GM18861 (cell line): Measurements from ENCODE around the gene DPP4.

Source experiments
- ATAC-seq: cut with Tn5 transposase; IDR thresholded peaks from one replicate; pipeline ENCODE4 v1.9.1; 2021; ENCODE audit not compliant: unreplicated experiment

The DPP4 gene

DNA sequence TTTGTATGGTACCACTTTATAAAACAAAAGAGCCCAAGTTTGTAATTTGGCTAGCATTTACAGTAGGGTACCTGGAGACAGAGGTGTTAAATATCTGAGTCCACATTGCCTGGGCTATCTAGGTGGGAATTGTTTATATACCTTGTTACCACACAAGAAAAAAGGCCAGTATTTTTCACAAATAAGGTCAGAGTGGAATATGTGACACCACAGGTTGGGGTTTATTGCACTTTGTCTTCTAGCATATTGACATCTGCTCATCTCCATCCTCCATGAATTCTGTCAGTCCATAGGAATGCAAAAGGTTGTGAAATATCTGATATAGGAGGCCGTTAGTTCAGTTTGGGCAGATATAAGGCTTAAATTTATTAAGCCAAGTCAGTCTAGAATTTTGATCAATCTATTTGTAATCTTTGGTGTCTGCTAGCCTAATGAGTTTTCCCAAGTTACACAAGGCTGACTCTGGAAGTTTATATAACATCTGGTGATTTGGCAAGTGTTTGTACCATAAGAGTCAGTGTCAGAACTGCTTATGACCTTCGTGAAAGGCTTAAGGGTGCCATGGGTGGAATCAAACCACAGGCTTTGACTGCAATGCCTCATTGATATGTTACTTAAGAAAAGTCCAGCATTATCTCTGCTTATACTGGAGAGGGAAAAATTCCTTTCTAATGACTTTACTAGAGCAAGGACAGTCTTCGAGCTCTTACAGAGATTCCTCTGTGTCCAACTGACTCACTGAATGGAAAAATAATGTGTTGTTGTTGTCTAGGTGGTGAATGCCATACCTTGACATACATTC lies 11.3 kb upstream of the DPP4 start:
- ATAC-seq = no peak

DNA sequence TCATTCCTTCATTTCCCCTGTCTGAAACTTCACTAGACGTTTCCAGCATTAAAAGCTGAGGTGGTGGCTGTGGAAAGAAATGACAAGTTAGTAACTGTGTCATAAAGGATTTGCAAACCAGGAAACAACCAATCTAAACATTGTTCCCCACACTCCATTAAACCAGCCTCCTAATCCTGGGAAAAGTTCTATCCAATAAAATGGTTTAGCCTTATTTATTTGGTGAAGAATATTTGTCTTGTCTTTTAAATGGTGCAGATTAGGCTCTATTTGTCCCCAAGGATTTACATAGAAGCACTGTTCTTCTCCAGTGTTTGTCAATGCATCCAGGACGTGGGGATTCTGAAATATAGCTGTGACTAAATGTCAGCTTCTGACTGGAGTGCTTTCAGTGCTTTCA lies 10.5 kb upstream of the DPP4 start:
- ATAC-seq = no peak

DNA sequence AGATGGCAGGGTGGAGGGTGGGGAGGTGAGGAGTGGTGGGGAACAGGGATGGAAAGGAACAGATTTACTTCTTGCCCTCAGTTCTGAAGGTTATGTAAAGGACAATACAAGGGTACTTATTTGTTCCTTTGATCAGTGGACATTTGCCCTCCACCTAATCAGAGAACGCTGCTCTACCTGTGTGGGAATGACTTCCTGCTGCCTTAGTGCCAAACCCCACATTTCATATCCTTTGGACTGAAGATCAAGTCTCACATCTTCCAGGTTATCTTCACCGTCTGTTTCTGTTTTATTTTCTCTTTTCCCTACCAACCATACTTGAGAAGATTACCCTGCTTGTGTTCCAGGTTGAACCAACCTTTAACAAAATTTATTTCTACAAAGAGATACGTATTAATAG lies 8.7 kb upstream of the DPP4 start:
- no peak for ATAC-seq

DNA sequence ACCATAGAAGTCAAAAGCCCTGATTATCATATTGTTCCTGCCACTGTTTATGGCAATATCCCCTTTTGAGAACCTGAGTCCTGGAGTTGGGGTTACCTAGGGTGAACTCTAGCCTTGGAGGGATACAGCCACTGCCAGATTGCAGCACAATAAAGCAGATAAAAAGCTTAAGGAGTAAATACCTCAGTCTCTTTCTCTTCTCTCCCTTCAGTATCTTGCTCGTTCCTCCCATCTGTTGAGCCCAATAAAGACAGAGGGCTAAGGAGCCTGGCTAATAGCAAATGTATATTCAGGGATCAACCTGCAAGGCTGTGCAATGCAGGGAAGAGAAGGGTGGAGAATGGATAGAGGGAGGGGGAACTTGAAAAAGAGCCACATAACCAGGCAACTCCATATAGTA lies 8.0 kb upstream of the DPP4 start:
- ATAC-seq = no peak

DNA sequence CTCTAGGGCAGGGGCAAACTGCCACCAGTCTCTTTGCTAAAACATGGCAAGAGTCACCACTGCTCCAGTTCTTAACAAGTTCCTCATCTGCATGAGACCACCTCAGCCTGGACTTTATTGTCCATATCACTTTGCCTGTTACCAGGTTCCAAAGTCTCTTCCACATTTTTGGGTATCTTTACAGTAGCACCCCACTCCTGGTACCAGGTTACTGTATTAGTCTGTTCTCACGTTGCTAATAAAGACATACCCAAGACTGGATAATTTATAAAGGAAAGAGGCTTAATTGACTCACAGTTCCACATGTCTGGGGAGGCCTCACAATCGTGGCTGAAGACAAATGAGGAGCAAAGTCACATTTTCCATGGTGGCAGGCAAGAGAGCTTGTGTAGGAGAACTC lies 5.5 kb upstream of the DPP4 start:
- no peak for ATAC-seq

DNA sequence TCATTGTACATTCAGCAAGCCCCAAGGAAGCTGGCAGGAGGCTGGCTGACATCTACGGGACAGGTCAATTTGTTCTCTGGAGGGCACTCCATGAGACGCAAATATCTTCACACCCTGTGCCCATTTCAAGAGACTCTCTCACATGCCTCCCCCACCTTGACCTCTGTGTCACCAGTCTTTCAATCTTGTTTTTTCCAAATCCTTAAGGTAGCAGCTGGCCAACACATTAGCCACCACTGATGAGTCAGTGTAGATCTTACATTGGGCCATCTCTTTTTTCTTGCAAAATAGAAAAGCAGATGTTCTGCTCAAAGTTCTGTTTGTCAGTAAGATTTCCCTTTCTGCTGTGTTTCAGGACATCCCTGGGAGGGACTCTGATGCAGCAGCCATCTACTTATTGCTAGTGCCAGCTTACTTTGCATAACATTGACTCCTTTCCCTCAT lies 1.7 kb upstream of the DPP4 start:
- ATAC-seq = no peak

DNA sequence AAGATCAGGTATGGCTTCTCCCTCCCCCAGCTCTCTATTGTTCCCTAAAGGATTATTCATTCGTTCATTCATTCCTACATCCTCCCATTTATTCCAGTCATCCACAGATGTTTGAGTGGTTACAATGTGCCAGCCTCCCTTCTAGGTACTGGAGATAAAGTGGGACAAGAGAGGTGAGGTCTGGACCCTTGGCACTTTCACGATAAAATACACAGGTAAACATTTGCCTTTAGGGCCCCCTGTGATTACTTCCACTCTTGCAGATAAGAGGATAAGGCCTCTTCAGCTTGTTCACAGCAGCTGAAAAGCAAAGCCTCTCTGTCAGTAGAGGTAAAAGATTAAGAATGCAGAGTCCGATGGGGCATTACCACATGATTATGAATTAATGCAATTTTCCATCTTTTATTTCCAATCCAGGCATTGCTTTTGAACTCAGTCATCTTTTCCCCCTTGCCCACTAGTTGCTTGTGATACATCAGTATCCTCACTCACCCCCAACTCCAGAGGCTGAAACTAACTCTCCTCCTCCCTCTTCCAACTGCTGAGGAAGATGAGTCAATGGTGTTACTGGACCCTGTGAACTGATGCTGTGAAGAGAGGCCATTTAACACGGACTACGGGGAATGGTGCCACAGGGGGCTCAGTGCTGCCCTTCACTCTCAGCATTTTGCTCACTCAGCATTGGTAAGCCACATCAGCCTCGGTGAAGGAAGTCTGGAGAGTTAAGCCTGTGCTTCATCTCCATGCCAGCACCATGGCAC lies 1.1 kb upstream of the DPP4 start:
- no peak for ATAC-seq

DNA sequence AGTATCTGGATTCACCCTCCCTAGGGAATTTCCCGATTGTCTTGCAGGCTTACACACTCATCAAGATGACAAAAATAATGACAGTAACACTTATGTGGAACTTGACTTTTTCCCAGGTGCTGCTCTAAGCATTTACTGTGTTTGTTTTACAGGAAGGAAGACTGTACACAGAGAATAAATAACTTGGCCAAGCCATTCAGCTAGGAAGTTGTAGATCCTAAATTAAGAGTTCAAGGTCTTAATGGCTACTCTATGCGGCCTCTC lies 549 bp upstream of the DPP4 start:
- ATAC-seq = no peak

DNA sequence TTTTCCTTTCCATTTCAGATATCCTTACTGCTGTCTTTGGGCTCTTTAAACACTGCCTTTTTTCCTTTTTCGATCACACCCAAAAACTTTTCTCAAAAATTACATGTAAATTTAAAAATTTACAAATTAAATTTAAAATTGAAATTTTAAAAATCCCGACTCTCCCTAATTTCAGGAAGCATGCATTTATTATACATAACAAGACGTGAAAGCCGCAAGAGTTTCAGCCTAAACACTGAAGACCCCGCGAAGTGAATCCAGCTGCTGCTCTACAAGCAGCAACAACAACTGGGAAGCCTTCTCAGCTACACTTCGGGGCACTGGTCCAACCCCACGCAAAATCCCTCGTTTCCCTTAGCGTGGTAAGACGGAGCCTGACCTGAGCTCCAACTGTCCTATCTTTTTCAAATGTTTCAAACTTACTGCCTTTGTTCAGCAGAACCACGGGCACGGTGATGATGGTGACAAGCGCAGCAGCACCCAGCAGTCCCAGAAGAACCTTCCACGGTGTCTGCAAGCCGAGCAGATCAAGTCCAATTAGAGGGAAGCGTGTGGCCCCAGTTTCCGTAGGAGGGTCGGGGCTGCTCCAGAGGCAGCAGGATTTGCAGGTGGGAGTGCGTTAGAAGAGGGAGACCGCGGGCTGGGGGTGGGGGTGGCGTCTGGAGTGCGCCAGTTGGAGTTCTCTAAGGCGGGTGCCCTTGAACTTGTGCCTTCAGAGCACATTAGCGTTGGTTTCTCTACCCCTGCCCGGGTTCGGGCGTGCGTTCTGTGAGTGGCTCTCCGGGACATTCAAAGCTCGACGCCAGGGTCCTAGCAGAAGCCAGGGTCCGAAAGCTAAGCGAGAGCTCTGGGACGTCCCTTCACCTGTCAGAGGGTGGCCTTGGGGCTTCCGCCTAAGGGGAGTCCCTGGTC lies 783 bp downstream of the DPP4 start:
- no peak for ATAC-seq

DNA sequence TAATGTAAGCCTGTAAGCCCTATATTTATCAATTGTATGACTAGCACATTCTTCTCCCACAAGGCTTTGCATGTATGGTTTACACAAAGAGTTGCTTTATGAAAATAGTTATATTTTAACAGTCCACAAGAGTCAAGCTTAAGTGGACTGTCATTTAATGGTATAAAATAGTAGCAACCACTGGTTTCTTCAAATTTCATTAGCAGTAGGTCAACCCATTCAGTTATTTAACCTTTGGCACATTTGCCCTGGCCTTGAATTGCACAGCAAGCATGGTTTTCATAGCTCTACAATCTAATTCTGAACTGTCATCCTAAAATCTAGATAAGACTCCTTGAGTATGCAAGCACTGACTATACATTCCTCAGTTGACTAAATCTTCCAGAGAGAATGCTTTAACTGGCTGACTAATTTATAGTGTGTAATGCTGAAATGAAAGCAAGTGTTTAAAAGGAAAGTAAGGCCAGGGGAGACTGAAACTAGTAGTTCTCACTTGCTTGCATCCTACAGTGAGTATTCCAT lies 1.8 kb downstream of the DPP4 start:
- ATAC-seq = peak; percentile 57

DNA sequence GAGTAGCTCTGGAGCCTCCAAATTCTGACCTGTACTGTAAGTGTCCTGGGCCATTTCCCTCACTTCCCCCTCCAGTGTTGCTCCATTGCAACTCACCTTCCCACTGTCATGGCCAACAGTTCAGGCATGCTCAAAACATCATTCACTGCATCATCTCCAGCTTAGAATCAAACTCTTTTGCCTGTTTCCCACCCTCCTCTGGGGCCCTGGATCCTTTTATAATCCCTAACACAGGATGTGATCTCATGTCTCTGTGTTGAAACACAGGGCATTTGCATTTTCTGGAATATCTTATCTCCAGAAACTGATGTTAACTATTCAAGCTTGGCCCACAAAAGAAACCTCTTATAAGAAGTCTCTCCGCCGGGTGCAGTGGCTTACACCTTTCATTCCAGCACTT lies 3.0 kb downstream of the DPP4 start:
- no peak for ATAC-seq

DNA sequence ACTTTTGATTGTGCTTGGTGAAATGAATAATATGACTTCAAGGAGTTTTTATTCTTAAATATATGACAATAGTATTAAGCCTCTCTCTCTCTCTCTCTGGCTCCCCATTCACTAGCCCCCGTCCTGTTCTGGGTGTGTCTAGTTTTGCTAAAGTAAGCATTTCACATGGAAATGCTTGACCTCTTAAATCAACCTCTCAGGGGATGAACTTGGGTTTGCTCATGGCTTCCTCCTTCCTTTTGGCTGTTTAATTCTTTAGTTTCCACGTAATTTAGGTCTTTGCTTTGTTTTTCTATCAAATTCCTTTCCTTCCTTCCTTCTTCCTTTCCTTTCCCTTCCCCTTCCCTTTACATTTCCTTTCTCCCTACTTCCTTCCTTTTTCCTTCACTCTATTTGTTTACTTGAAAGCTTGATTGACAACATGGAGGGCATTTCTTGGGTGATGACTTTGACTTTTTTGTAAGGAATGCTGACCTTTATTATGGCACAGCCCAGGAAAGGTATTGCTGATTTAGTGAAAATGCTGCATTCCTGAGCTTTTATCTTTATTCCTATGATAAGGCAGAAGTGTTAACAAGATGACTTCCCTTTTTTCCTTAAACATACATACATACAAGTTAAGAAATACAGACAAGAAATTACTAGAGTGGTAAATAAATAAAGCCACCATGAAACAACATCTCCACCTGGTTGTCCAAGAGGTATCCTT lies 3.6 kb downstream of the DPP4 start:
- no peak for ATAC-seq

DNA sequence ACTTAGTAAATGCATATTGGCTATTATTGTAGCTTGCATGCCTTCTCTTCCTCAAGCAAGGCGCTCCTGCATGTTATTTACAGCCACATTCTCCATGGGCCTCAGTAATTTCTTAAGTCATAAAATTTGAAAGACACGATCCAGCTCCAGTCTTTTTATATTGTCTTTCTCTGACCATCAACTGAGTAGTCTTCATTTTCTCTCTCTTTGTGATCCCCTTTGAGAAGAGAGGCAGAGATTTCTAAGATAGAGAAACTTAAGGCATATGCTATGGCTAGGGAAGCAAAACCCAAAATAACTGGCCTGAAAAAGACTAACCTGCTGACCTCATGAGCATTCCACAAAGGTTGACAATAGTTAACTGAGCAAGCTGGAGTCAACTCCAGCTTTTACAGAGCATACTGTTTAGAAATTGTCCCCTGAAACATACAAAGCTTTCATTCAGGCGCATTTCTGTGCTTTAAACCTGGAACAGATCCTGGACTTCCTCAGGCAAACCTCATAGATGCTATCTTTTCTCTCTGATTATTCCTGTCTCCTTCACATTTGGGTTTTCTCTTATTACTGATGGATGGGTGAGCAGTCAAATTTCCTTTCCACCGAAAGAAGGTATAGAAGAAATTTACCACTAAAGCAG lies 4.6 kb downstream of the DPP4 start:
- ATAC-seq = no peak

DNA sequence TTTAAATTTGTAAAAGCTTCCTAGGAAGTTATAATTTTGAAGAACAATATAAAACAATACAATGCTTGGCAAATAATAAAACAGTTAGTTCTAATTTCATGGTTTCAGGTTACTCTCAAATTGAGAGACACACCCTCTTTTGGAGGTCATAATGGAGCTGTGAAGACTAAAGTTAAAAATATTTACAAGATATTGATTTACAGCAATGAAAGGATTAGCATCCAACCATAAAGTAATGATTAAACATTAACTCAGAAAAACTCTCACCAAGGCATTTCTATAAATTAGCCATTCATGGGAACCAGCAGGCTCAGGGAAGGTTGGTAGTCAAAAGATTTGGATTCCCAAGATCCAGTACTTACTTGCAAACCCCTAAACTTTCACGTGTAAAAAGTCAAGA lies 6.4 kb downstream of the DPP4 start:
- peak; percentile 27 for ATAC-seq

DNA sequence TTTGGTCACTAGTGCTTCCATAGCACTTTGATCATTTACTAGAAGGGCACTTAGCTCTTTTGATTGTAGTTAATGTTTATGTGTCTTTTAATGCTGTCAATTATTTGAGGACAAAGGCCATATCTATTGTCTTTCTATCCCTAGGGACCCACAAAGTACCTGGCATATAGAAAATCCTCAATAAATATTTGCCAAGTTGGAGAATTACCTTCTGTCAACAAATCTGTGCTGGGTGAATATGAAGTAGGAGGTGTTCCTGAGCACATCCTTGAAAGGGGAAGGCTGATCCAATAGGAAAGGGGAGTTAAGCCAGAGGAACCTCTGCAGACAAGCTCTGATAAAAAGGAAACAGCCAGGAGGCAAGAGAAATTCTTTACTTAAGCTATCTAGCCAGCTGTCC lies 8.2 kb downstream of the DPP4 start:
- ATAC-seq = no peak

DNA sequence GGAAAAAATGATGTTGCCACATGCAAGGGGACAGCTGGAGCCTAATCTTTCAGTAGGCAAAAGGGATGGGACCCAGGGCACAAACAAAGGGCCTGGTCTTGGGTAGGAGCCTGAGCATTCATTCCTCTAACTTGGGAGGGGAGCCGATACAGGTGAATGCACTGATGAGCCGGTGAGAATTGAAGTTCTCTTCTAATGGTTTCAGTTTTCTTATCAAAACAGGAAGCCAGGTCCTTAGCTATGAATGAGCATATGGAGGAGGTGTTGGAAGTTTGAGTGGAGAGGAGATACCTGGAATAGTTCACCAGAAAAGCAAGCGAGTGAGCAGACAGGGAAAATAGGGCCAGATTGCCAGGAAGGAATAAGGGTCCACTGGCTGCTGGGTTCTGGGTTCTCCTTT lies 10.1 kb downstream of the DPP4 start:
- peak; percentile 33 for ATAC-seq

DNA sequence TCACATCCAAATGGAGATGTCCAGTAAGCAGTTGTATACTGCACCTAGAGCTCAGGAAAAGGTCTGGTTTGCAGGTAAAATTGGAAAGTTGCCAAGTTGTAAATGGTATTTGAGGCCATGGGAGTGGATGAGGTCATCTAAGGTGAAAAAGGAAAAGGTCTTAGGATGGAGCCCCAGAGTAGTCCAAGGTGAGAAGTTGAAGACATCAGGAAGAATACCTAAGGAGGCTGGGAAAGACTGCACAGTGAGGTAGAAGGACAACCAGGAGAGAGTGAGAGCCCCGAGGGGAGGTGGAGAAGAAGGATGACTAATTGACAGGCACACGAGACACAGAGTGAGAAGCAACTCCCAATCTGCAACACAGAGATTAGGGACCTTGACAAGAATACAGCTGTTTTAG lies 10.7 kb downstream of the DPP4 start:
- ATAC-seq = no peak

DNA sequence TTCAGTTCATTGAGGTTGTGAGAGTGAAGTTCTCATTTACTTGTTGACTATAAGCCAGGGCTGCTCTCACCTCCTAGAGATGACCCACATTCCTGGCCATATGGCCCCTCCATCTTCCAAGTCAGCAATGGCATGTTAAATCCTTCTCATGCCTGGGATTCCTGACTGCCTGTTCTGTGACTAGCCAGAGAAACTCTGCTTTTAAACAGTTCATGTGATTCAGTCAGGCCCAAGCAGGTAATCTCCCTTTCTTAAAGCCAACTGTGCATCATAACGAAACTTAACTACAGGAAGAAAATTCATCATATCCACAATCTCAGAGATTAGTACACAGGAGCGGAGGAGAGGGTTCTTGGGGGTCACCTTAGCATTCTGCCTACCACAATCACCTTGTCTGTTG lies 11.5 kb downstream of the DPP4 start:
- no peak for ATAC-seq

DNA sequence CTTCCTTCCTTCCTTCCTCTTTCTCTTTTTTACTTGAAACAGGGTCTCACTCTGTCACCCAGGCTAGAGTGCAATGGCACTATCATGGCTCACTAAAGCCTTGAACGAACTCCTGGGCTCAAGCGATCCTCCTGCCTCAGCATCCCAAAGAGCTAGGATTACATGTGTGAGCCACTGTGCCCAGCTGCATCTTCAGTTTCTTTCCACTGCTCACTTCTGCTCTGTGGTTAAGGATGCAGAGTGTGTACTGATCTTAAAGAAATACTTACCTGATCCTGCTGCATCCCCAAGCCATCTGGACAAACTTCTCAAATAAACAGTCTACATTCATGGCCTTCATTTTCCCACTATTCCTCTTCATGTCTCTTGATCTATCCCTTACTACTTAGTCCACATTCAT lies 13.0 kb downstream of the DPP4 start:
- no peak for ATAC-seq

DNA sequence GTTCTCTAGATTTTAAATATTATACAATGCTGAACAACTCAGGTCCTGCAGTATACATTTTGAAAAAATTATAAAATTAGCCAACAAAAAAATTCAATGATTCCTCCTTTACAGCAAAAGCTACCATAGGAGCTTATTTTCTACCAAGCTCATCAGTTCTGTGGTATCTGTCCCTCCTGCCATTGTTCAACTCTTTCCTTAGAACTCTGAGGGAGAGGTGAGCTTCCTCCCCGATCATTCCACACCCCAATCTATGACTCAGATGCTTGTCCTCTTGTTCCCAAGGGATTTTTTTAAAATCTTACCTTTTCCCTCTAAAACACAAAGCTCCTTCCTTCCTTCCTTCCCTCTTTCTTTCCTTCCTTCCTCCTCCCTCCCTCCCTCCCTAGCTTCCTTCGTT lies 13.5 kb downstream of the DPP4 start:
- no peak for ATAC-seq
